Endothelial cell (in vitro differentiated cells): ENCODE measurements around the gene SLC25A29. TPM values are rescaled to one million over a fixed set of nuclear protein-coding genes. Genes with fewer than 3 reads are reported as not detected.
A peak's percentile ranks its signal among the peaks of the same experiment; 100 is the strongest.
"Not testable (repeated sequence)": the region's sequence is repeated elsewhere in the genome, so short reads cannot be mapped to it uniquely, and the experiment has no call there.

Source experiments
- DNase-seq: peaks from one replicate; pipeline ENCODE4 v3.0.0; 2021; ENCODE audit warnings: low spot score
- H3K27ac Mint-ChIP-seq: one replicate; pipeline ENCODE4 v1.8.0; 2021; ENCODE audit warnings: mixed read lengths, inconsistent platforms; ENCODE audit not compliant: unreplicated experiment
- H3K27me3 Mint-ChIP-seq: one replicate; pipeline ENCODE4 v1.8.0; 2021; ENCODE audit warnings: mild to moderate bottlenecking, moderate library complexity, mixed read lengths, inconsistent platforms; ENCODE audit not compliant: unreplicated experiment
- H3K36me3 Mint-ChIP-seq: one replicate; pipeline ENCODE4 v1.8.0; 2021; ENCODE audit warnings: mild to moderate bottlenecking, low read depth, mixed read lengths, inconsistent platforms; ENCODE audit not compliant: unreplicated experiment
- H3K4me1 Mint-ChIP-seq: one replicate; pipeline ENCODE4 v1.8.0; 2021; ENCODE audit warnings: mild to moderate bottlenecking, mixed read lengths, inconsistent platforms; ENCODE audit not compliant: unreplicated experiment
- H3K4me3 Mint-ChIP-seq: one replicate; pipeline ENCODE4 v1.8.0; 2021; ENCODE audit warnings: mild to moderate bottlenecking, mixed read lengths, inconsistent platforms; ENCODE audit not compliant: unreplicated experiment
- H3K9me3 Mint-ChIP-seq: one replicate; pipeline ENCODE4 v1.8.0; 2021; ENCODE audit warnings: mixed read lengths, inconsistent platforms; ENCODE audit not compliant: unreplicated experiment
- CTCF ChIP-seq: fragments of 200-600 bp; sonication (generic); IDR thresholded peaks from one replicate; pipeline ENCODE4 v1.5.0; 2021; ENCODE audit warnings: antibody characterized with exemption; ENCODE audit not compliant: unreplicated experiment
- total RNA-seq: library from RNA; stranded (reverse); fragmentation: NEBNext Ultra II Directional; extraction: Animal tissue kit (Norgen Biotek cat#: 25700); gene quantifications from one replicate; pipeline ENCODE4 v1.2.1, GENCODE V29; 2021; ENCODE audit not compliant: unreplicated experiment

The SLC25A29 gene
- total RNA-seq, 1 donor from 2014 or later: 165 TPM

GRCh38 chr14:100298551-100299237, 7.5 kb downstream of the SLC25A29 start:
- Mint-ChIP-seq H3K27ac (no peak overlapping the region), H3K4me3 (no peak overlapping the region), H3K36me3 (peaks cover 12% of the 10 kb centered on the region), H3K4me1 (peaks cover 6% of the 10 kb centered on the region), H3K27me3 (no peaks in the 10 kb centered on the region), H3K9me3 (no peaks in the 10 kb centered on the region)
- DNase-seq: no peak
- TF ChIP-seq CTCF: no peak

DNA sequence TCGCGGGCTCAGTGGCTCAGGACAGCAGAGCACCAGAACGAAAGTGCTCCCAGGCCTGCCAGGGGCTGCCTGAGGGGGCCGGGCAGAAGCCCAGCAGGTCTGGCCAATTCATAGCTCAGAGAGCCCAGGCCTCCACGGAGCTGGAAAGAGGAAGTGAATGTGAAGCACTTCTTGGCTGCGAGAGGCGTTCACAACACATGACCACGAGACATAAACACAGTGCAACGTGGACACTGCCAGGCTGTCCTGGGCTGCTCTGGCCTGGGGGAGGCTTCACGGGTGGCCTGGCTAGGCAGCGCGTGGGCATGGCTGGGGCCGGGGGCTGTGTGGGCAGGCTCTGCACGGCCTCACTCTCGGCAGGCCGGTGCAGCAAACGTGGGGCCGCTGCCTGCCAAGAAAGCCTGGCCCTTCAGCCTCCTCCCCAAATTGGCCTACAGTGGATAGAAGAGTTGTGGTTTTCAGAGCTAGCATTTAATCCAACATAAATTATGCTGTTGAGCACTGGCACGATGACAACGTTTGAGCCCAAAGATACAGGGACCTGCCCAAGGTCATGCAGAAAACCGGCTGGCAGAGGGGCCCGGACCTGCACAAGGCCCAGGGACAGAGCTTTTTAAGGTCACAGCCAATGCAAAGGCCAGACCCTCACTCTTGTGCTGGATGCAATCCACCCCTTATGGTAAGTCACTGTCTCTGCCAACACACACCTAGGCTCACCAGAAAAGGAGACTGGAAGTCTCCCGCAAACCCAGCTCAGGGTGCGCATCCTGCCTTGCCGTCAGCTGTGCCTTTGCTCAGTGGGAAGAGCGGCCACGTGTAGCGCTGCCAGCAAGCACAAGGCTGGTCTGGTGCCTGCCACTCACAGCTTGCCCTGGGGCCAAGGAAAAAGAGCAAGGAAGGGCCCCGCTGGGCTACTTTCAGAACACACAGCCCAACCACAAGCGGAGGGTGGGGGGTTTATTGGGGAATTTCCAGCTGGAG, 8.6 kb downstream of the SLC25A29 start:
- Mint-ChIP-seq H3K27ac (no peak overlapping the region), H3K27me3 (no peaks in the 10 kb centered on the region), H3K4me3 (no peak overlapping the region), H3K36me3 (peaks cover 7% of the 10 kb centered on the region), H3K4me1 (no peaks in the 10 kb centered on the region), H3K9me3 (no peaks in the 10 kb centered on the region)
- DNase-seq: no peak
- TF ChIP-seq CTCF: no peak

GRCh38 chr14:100296729-100297128, 9.5 kb downstream of the SLC25A29 start:
- not testable (repeated sequence) for H3K4me1 Mint-ChIP-seq, DNase-seq, H3K36me3 Mint-ChIP-seq, H3K9me3 Mint-ChIP-seq, H3K4me3 Mint-ChIP-seq, H3K27me3 Mint-ChIP-seq
- H3K27ac Mint-ChIP-seq: peak overlapping the region; percentile 36

GRCh38 chr14:100296106-100296651, 10.1 kb downstream of the SLC25A29 start:
- no peak overlapping the region for H3K4me3 Mint-ChIP-seq
- no peaks in the 10 kb centered on the region for H3K4me1 Mint-ChIP-seq
- no peak for DNase-seq
- H3K27ac Mint-ChIP-seq: no peak overlapping the region
- no peaks in the 10 kb centered on the region for H3K9me3 Mint-ChIP-seq
- peaks cover 6% of the 10 kb centered on the region for H3K36me3 Mint-ChIP-seq
- peaks cover 7% of the 10 kb centered on the region for H3K27me3 Mint-ChIP-seq
- TF ChIP-seq CTCF: no peak

- no peaks in the 10 kb centered on the region for H3K9me3 Mint-ChIP-seq
- H3K27ac Mint-ChIP-seq: no peak overlapping the region
- DNase-seq: no peak
- H3K4me3 Mint-ChIP-seq: no peak overlapping the region
- peaks cover 11% of the 10 kb centered on the region for H3K27me3 Mint-ChIP-seq
- H3K4me1 Mint-ChIP-seq: peaks cover 3% of the 10 kb centered on the region
- TF ChIP-seq CTCF: no peak
- peaks cover 6% of the 10 kb centered on the region for H3K36me3 Mint-ChIP-seq
Measured at GRCh38 chr14:100295376-100296105, 10.7 kb downstream of the SLC25A29 start.
